ENCODE measurements around the gene SUPT7L. TPM values are rescaled to one million over a fixed set of nuclear protein-coding genes. Genes with fewer than 3 reads are reported as not detected.
A peak's percentile ranks its signal among the peaks of the same experiment; 100 is the strongest.

Gene SUPT7L
- 10 to 100 TPM; 20.8 to 23.9 TPM for total RNA-seq

DNA sequence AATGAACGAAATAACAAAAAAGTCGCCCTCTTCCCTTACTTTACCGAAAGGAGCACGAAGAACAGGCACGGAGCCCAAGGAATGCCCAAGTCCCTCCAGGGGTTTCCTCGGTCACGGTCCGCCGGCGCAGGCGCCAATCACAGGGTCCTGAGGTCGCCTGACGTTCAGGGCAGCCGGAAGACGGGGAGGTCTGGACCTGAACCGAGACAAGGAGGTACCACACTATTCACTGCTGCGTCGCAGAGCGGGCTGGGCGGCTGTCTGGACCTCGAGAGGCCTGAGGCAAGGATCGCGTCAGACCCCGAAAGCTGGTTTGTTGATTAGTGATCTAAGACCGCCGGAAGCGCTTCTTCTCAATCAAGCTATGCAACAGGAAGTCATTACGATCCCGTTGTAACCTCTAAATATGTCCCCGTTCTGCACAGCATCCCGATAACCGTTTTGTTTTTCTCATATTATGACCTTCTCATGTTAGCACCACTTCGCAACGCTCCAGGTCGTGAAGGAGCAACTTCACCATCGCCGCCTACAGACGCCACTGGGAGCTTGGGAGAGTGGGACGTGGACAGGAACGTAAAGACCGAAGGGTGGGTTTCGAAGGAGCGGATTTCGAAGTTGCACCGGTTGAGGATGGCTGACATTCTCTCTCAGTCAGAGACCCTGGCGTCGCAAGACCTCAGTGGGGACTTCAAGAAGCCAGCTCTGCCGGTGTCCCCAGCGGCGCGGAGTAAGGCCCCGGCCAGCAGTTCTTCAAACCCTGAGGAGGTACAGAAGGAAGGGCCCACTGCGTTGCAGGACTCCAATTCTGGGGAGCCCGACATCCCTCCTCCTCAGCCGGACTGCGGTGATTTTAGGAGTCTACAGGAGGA lies at the start of gene SUPT7L, which contains the start of gene SLC4A1AP:
SUPT7L (minus strand) TSS at position 330 of the 869 bp plus-strand sequence. CDS start 1,422 bp downstream, outside the sequence.
SLC4A1AP (plus strand) TSS at position 605 of the 869 bp plus-strand sequence; CDS start at position 631, 26 bp downstream.
- peak; percentile 78 for DNase-seq
- intact Hi-C loops (cut with DNase I), result no loop called here

GRCh38 chr2:27713201-27713600 lies 49.8 kb upstream of the SUPT7L start:
- Histone ChIP-seq H3K9me3 (no peaks in the 10 kb centered on the region), H3K9ac (ENCODE audit: low read depth in 2 of 2, low read length in 2 of 2) (no peak overlapping the region), H3K27me3 (peaks cover 5% of the 10 kb centered on the region), H3K36me3 (no peaks in the 10 kb centered on the region), H3K4me3 (no peak overlapping the region), H3K4me1 (no peaks in the 10 kb centered on the region), H3K27ac (no peak overlapping the region)
- no peak for DNase-seq
- TF ChIP-seq, protein P1, sequence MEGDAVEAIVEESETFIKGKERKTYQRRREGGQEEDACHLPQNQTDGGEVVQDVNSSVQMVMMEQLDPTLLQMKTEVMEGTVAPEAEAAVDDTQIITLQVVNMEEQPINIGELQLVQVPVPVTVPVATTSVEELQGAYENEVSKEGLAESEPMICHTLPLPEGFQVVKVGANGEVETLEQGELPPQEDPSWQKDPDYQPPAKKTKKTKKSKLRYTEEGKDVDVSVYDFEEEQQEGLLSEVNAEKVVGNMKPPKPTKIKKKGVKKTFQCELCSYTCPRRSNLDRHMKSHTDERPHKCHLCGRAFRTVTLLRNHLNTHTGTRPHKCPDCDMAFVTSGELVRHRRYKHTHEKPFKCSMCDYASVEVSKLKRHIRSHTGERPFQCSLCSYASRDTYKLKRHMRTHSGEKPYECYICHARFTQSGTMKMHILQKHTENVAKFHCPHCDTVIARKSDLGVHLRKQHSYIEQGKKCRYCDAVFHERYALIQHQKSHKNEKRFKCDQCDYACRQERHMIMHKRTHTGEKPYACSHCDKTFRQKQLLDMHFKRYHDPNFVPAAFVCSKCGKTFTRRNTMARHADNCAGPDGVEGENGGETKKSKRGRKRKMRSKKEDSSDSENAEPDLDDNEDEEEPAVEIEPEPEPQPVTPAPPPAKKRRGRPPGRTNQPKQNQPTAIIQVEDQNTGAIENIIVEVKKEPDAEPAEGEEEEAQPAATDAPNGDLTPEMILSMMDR (IDR thresholded peaks at IDR 0.05), result no peak
- intact Hi-C loops (cut with DNase I), result no loop called here

More for the DNA sequence above, at the start of gene SUPT7L, which contains the start of gene SLC4A1AP:
- Histone ChIP-seq H3K4me3 (peak within 1 kb of the TSS; percentile 97), H3K36me3 (peaks cover 4% of the 10 kb centered on the region), H3K27me3 (no peaks in the 10 kb centered on the region), H3K9me3 (no peaks in the 10 kb centered on the region), H3K27ac (peak within 1 kb of the TSS; percentile 85), H3K4me1 (peaks cover 10% of the 10 kb centered on the region), H3K9ac (ENCODE audit: low read depth in 2 of 2, low read length in 2 of 2) (peak within 1 kb of the TSS; percentile 87 to 90)
- TF ChIP-seq, protein P1 (IDR thresholded peaks at IDR 0.05), result no peak

GRCh38 chr2:27712522-27712921 lies 49.1 kb upstream of the SUPT7L start:
- intact Hi-C loops (cut with DNase I), result no loop called here
- no peaks in the 10 kb centered on the region for H3K4me1 ChIP-seq
- TF ChIP-seq, protein P1 (IDR thresholded peaks at IDR 0.05), result no peak
- no peak overlapping the region for H3K4me3 ChIP-seq
- H3K9ac ChIP-seq (ENCODE audit: low read depth in 2 of 2, low read length in 2 of 2), result no peak overlapping the region
- no peak for DNase-seq
- peaks cover 5% of the 10 kb centered on the region for H3K27me3 ChIP-seq
- no peaks in the 10 kb centered on the region for H3K36me3 ChIP-seq
- no peak overlapping the region for H3K27ac ChIP-seq
- no peaks in the 10 kb centered on the region for H3K9me3 ChIP-seq

- no peaks in the 10 kb centered on the region for H3K4me1 ChIP-seq
- H3K9me3 ChIP-seq, result no peaks in the 10 kb centered on the region
- intact Hi-C loops (cut with DNase I), result no loop called here
- peaks cover 5% of the 10 kb centered on the region for H3K27me3 ChIP-seq
- no peak overlapping the region for H3K27ac ChIP-seq
- no peak overlapping the region for H3K9ac ChIP-seq (ENCODE audit: low read depth in 2 of 2, low read length in 2 of 2)
- DNase-seq, result no peak
- H3K4me3 ChIP-seq, result no peak overlapping the region
- no peaks in the 10 kb centered on the region for H3K36me3 ChIP-seq
- TF ChIP-seq, protein P1 (IDR thresholded peaks at IDR 0.05), result no peak
These were observed 48.4 kb upstream of the SUPT7L start for GRCh38 chr2:27711804-27712203.

- H3K27me3 ChIP-seq, result peaks cover 5% of the 10 kb centered on the region
- intact Hi-C loops (cut with DNase I), result no loop called here
- no peak overlapping the region for H3K4me3 ChIP-seq
- no peak overlapping the region for H3K9ac ChIP-seq (ENCODE audit: low read depth in 2 of 2, low read length in 2 of 2)
- TF ChIP-seq, protein P1 (IDR thresholded peaks at IDR 0.05), result no peak
- H3K4me1 ChIP-seq, result no peaks in the 10 kb centered on the region
- no peak overlapping the region for H3K27ac ChIP-seq
- no peak for DNase-seq
- H3K36me3 ChIP-seq, result no peaks in the 10 kb centered on the region
- H3K9me3 ChIP-seq, result no peaks in the 10 kb centered on the region
These were observed 47.4 kb upstream of the SUPT7L start for GRCh38 chr2:27710640-27711430.

Measured in colonic mucosa (tissue), 4 donors.